Panc1 (cell line): ENCODE results near the gene STIP1. TPM values are rescaled to one million over a fixed set of nuclear protein-coding genes. Genes with fewer than 3 reads are reported as not detected.
A peak's percentile ranks its signal among the peaks of the same experiment; 100 is the strongest.

Source experiments
- ATAC-seq: fragments of 200-7000 bp; cut with Tn5 transposase; 2 replicates; pipeline ENCODE4 v1.9.1; 2020; ENCODE audit warnings: mild to moderate bottlenecking, moderate library complexity
- BruUV-seq: library from RNA; stranded (reverse); fragments of 400-500 nt; replicated peaks from 2 replicates; lab custom pipeline; 2021; lab: Mats Ljungman, UMichigan
- CTCF ChIA-PET: fragments of 300-600 bp; sonication (Branson Sonifier 250); formaldehyde crosslinking; loops from one replicate; lab custom pipeline; 2022; ENCODE audit warnings: antibody characterized with exemption; lab: Charles Lee
- POLR2A ChIA-PET: fragments of 300-600 bp; sonication (Branson Sonifier 250); formaldehyde crosslinking; loops from one replicate; lab custom pipeline; 2022; ENCODE audit warnings: antibody characterized with exemption; lab: Charles Lee
- DNase-seq: peaks from one replicate; pipeline ENCODE4 v3.0.0-alpha.2; 2010; ENCODE audit warnings: low read depth, low spot score
- H3K27ac ChIP-seq: 2 replicates; pipeline ENCODE4 v1.5.1; 2011; ENCODE audit warnings: mild to moderate bottlenecking, low read length, inconsistent platforms
- H3K27me3 ChIP-seq: fragments of 200-500 bp; sonication (Bioruptor generic); 2 replicates; pipeline ENCODE4 v1.6.0; 2014; ENCODE audit warnings: low read length, inconsistent platforms; ENCODE audit not compliant: control insufficient read depth, insufficient read depth
- H3K36me3 ChIP-seq: fragments of 200-500 bp; sonication (Bioruptor generic); 2 replicates; pipeline ENCODE4 v1.5.1; 2014; ENCODE audit warnings: inconsistent platforms, mild to moderate bottlenecking, low read length, moderate library complexity; ENCODE audit not compliant: control insufficient read depth, insufficient read depth
- H3K4me1 ChIP-seq: 2 replicates; pipeline ENCODE4 v1.5.1; 2011; ENCODE audit warnings: inconsistent platforms, mild to moderate bottlenecking, low read length, moderate library complexity; ENCODE audit not compliant: control insufficient read depth, insufficient read depth
- H3K4me3 ChIP-seq, 2 experiments: 2 replicates each; pipeline ENCODE4 v1.5.1; 2011 to 2012; ENCODE audit warnings: low read depth in 2 of 2, low read length in 2 of 2, mild to moderate bottlenecking in 2 of 2, inconsistent platforms in 1 of 2, moderate library complexity in 1 of 2
- H3K9me3 ChIP-seq: fragments of 200-500 bp; sonication (Bioruptor generic); 2 replicates; pipeline ENCODE4 v1.5.1; 2014; ENCODE audit warnings: low read depth, mild to moderate bottlenecking, inconsistent platforms, low read length, moderate library complexity; ENCODE audit not compliant: control insufficient read depth, insufficient read depth
- SIN3A ChIP-seq: IDR thresholded peaks from 2 replicates; pipeline ENCODE4 v1.6.1; 2012; ENCODE audit warnings: low read depth, mild to moderate bottlenecking, low read length, moderate library complexity, borderline replicate concordance; ENCODE audit not compliant: insufficient read depth
- in situ Hi-C: cut with HindIII; loops from 2 replicates; pipeline ENCODE4 v1.10.0; 2016; ENCODE audit warnings: low sequenced_read_pairs, low pct_unique_long_range_greater_than_20kb
- intact Hi-C: fragments of 100-400 bp; cut with micrococcal nuclease; formaldehyde crosslinking; loops from one replicate; pipeline ENCODE4 v1.10.0; 2022; ENCODE audit not compliant: unreplicated experiment
- total RNA-seq: library from RNA; stranded (reverse); gene quantifications from one replicate; pipeline ENCODE4 v1.2.1, GENCODE V29; 2021; ENCODE audit not compliant: unreplicated experiment

STIP1 gene
- total RNA-seq, 1 experiment from 2014 or later = 344 TPM

GRCh38 chr11:64253481-64253880 is 67.5 kb downstream of the STIP1 start:
- no peak for TF ChIP-seq SIN3A
- CTCF ChIA-PET = no interaction called here
- no peak for DNase-seq
- no peak overlapping the region for H3K4me3 ChIP-seq
- intact Hi-C loops = no loop called here
- peak overlapping the region; percentile 34; the same call in 1 of the 2 replicates for H3K27ac ChIP-seq
- in situ Hi-C loops = no loop called here
- H3K27me3 ChIP-seq = no peaks in the 10 kb centered on the region
- POLR2A ChIA-PET = no interaction called here
- no TSS peak for BruUV-seq
- H3K9me3 ChIP-seq = no peaks in the 10 kb centered on the region
- H3K4me1 ChIP-seq = peaks cover 32% of the 10 kb centered on the region
- no peak for ATAC-seq
- H3K36me3 ChIP-seq = peaks cover 3% of the 10 kb centered on the region; the same call in 1 of the 2 replicates

Other genes with a start within 250 kb of the STIP1 start
- gene NAA40, start 247.2 kb upstream of the STIP1 start, total RNA-seq = 43.2 TPM
- 613 TPM for gene COX8A, start 211.6 kb upstream of the STIP1 start, total RNA-seq
- gene OTUB1, start 199.7 kb upstream of the STIP1 start, total RNA-seq = 118 TPM
- gene FLRT1, start 150.2 kb upstream of the STIP1 start, total RNA-seq = 0.51 TPM
- gene MACROD1, start 20.1 kb upstream of the STIP1 start, total RNA-seq = 16.8 TPM
- 2.9 TPM for gene FERMT3, start 20.6 kb downstream of the STIP1 start, total RNA-seq
- gene TRPT1, start 40.0 kb downstream of the STIP1 start, total RNA-seq = 66.1 TPM
- gene NUDT22, start 40.1 kb downstream of the STIP1 start, total RNA-seq = 98.8 TPM
- gene DNAJC4, start 44.4 kb downstream of the STIP1 start, total RNA-seq = 41.0 TPM
- 101 TPM for gene VEGFB, start 48.4 kb downstream of the STIP1 start, total RNA-seq
- gene FKBP2, start 54.9 kb downstream of the STIP1 start, total RNA-seq = 71.8 TPM
- gene PPP1R14B, start 60.8 kb downstream of the STIP1 start, total RNA-seq = 261 TPM
- 41.2 TPM for gene PLCB3, start 65.4 kb downstream of the STIP1 start, total RNA-seq
- 77.7 TPM for gene BAD, start 98.5 kb downstream of the STIP1 start, total RNA-seq
- gene GPR137, start 99.7 kb downstream of the STIP1 start, total RNA-seq = 183 TPM
- gene KCNK4, start 105.1 kb downstream of the STIP1 start, total RNA-seq = 1.1 TPM
- 0.64 TPM for gene CATSPERZ, start 114.2 kb downstream of the STIP1 start, total RNA-seq
- 81.6 TPM for gene ESRRA, start 119.4 kb downstream of the STIP1 start, total RNA-seq
- 341 TPM for gene TRMT112, start 131.4 kb downstream of the STIP1 start, total RNA-seq
- gene PRDX5, start 131.9 kb downstream of the STIP1 start, total RNA-seq = 492 TPM
- gene CCDC88B, start 154.0 kb downstream of the STIP1 start, total RNA-seq = 17.1 TPM
- gene RPS6KA4, start 173.0 kb downstream of the STIP1 start, total RNA-seq = 74.0 TPM